Fibroblast of the conjunctiva (primary cell): ENCODE measurements around the gene ARMC9.
"Not testable (repeated sequence)": the region's sequence is repeated elsewhere in the genome, so short reads cannot be mapped to it uniquely, and the experiment has no call there.

Source experiments
- DNase-seq: peaks from one replicate; pipeline ENCODE4 v3.0.0-alpha.2; 2010; ENCODE audit warnings: low read depth

The ARMC9 gene

GRCh38 chr2:231183851-231184250 lies 14.6 kb upstream of the ARMC9 start:
- DNase-seq = no peak

- DNase-seq = no peak
Measured at GRCh38 chr2:231184319-231184718, 14.1 kb upstream of the ARMC9 start.

GRCh38 chr2:231185050-231185725 lies 13.2 kb upstream of the ARMC9 start:
- DNase-seq = no peak

GRCh38 chr2:231185886-231186285 lies 12.5 kb upstream of the ARMC9 start:
- no peak for DNase-seq

DNA sequence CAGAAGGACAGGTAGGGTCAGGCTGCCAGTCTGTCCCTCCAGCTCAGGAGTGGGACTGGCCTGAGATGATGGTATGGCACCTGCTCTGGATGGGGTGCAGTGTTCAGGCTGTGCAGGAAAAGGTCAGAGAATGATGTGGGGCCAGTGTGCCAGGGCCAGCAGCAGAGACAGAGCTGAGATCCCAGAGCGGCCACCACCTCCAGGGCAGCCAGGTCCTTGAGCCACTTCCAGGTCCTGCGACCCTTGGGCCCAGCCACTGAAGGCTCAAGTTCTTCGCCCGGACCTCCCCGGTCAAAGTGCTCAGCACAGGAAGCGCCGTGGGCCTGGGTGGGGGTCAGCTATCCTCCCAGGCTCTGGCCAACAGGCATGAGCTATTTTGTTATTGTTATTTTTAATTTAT lies 12.1 kb upstream of the ARMC9 start:
- DNase-seq = no peak

- DNase-seq = peak; percentile 57
Measured at GRCh38 chr2:231187736-231188505, 10.5 kb upstream of the ARMC9 start.

DNA sequence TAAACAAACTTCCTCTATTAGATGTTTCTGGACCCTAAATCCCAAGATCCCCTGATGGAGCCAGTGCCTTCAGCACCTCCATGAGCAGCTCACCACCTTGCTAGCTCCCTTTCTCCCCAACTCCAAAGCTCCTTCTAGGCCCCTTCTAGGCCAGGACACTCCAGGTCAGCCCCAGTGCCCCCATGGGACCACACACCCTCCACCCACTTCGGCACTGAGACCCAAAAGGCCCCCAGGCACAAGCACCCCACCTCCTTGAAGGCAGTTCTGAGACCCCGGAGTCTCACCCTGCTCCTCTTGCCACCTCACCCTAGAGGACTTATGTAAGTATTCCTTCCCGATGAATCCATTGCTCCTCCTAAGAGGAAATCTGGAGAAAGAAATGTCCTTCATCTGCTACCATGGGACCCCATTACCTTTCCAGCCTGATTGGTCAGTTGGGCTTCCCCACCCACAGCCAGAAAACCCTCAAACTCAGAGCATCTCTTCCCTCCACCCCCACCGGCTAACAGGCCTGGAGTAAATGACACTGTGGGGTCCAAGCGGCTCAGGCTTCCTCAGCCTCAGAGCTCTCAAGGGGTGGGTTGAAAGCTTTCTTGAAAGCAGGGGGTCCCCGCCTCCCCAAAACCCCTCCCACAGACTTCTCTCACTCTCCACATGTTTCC lies 9.8 kb upstream of the ARMC9 start:
- no peak for DNase-seq

GRCh38 chr2:231189171-231189530 lies 9.3 kb upstream of the ARMC9 start:
- DNase-seq = no peak

DNA sequence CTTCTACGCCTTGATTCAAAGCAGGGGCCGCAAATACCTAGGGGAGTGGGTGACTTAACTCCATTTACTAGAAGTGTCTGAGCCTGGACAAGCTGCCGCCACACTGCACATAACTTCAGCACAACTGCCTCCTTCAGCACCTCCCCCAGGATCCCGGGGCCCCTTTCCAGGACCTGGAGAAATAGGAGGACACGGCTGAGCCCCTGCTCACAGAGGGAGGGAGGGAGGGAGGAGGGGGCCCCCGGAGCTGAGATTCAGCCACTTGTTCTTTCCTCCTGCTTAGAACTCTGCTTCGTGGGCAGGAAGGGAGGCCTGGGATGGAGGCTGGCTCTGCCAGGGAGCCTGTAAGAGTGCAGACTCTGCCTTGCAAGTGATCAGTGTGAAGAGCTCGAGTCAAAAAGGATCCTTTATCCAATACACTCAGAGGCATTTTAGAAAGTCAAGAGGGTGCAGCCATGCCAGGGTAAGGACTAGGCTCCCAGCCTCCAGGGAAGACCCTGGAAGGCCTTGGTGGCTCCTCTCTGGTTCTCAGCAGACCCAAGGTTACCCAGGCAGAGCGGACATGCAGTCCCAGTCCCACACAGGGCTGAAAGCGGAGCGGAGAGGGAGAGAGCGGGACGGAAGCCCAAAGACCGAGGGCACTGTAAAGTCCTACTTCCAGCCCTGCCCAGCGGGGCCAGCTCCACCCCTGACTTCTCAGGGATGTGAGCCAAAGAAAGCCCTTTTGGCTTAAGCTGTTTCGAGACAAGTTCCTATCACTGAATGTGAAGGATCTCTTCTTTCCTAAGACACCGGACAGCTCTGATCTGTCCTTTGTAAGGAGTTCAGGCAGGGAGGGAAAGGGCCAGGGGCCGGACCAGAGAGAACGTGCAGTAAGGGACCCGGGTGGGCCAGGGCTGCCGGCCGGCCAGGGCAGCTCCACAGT lies 8.6 kb upstream of the ARMC9 start:
- DNase-seq = peak; percentile 57

DNA sequence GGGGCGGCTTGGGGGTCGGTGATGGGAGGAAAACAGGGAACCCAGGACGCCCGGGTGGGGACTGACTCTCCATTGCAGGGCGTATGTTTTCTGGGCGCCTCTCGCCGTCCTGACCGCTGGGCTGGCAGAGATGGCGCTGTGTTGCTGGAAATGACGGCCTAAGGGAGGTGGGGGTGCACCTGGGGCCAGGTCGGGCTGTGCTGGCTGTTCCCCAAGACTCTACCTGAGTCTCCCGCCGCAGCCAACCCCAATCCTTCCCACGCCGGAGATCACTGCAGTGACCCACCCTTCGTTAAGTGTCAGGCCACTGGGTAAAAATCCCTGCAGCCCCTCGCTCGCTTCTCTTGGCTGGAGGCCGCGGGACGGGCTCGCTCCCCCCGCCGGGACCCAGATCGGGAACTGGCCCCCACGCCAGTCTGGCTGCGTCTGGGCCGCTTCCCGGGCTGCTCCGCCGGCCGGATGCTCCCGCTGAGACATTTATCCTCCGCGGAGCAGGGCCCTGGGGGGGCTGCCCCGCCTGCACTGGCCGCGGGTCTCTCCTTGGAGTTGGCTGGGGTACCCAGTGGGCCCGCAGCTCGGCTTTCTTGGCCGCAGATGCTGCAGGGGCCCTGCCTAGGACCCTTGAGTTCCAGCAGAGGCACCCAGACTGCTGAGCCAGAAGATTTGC lies 7.8 kb upstream of the ARMC9 start:
- DNase-seq = no peak

GRCh38 chr2:231191896-231192872 lies 6.2 kb upstream of the ARMC9 start:
- peak; percentile 87 for DNase-seq

- no peak for DNase-seq
Measured at GRCh38 chr2:231193216-231193615, 5.2 kb upstream of the ARMC9 start.

- DNase-seq = no peak
Measured at GRCh38 chr2:231196592-231196991, 1.8 kb upstream of the ARMC9 start.

GRCh38 chr2:231197196-231197595 lies 1.2 kb upstream of the ARMC9 start:
- not testable (repeated sequence) for DNase-seq

- DNase-seq = no peak
Measured at GRCh38 chr2:231197706-231198290, 633 bp upstream of the ARMC9 start.

DNA sequence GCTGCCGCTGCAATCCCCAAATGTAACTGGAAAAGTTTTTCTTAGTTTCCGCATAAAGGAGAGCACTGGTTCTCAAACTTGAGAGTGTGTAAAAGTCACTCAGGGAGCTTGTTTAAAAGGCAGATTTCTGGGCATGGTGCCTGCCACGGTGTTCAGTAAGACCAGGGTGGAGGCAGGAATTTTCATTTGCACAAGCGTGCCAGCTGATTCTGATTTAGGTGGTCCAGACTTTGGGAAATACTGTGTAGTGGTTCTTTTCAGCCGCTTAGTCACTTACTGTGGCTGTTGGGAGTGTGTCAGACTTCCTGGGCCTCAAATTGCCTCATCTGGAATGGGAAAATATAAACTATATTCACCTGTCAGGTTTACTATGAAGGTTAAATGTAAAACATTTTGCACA lies 788 bp downstream of the ARMC9 start:
- peak; percentile 18 for DNase-seq

GRCh38 chr2:231200805-231201474 lies 2.5 kb downstream of the ARMC9 start:
- peak; percentile 42 for DNase-seq

GRCh38 chr2:231201475-231201814 lies 3.0 kb downstream of the ARMC9 start:
- DNase-seq = no peak

GRCh38 chr2:231203087-231203486 lies 4.7 kb downstream of the ARMC9 start:
- no peak for DNase-seq

- DNase-seq = no peak
Measured at GRCh38 chr2:231204146-231204545, 5.7 kb downstream of the ARMC9 start.
